Sigmoid colon (tissue), 4 donors: ENCODE measurements around the gene XRCC5.

Experiments used
- CTCF ChIP-seq, 4 experiments: fragments of 450-650 bp in 3 of 4; fragments of 200-600 bp in 1 of 4; IDR thresholded peaks; one replicate each; pipeline ENCODE4 v1.5.1; 2016 to 2019; ENCODE audit warnings: antibody characterized with exemption in 4 of 4, mild to moderate bottlenecking in 3 of 4, moderate library complexity in 2 of 4
- EP300 ChIP-seq, 4 donors: sonication (generic); formaldehyde crosslinking; IDR thresholded peaks; one replicate each; pipeline ENCODE4 v1.6.1; 2017; ENCODE audit warnings: antibody characterized with exemption in 4 of 4

GRCh38 chr2:216066230-216066629 lies 42.9 kb upstream of the XRCC5 start:
- TF ChIP-seq EP300 (IDR thresholded peaks at IDR 0.05) (no peak), CTCF (IDR thresholded peaks at IDR 0.05) (no peak)
